ENCODE results near the gene TEX264. TPM values are rescaled to one million over a fixed set of nuclear protein-coding genes. Genes with fewer than 3 reads are reported as not detected.

The TEX264 gene
- total and polyA plus RNA-seq, 4 donors, result 36.1 to 105 (median 55.4) TPM

DNA sequence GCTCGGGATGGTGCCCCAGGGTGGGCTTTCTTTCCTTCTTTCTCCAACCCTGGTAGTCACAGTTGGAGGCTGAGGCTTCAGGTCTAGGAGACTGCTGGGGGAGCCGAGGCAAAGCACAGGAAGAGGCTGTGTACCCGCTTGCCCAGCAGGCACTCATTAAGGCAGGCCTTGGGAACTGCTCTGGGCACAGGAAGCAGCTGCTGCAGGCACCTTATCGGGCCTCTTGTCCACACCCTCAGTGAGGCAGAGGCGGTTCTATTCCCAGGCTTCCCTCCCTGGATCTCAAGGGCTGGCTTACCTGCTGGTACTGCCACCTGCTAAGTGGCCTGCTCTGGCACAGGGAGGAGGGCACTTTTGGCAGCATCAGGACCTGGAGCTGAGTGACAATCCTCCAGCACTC is 20.0 kb downstream of the TEX264 start:
- Histone ChIP-seq H3K36me3 (ENCODE audit: control insufficient read depth in 4 of 4, insufficient read depth in 4 of 4, low read length in 4 of 4) (peaks cover 0 to 45% (median 17%) of the 10 kb centered on the region in 4 donors), H3K4me3 (no peak overlapping the region), H3K27me3 (ENCODE audit: control insufficient read depth in 3 of 3, insufficient read depth in 3 of 3, low read length in 2 of 3) (no peaks in the 10 kb centered on the region), H3K4me1 (ENCODE audit: control insufficient read depth in 5 of 5, insufficient read depth in 5 of 5, low read length in 5 of 5) (peaks cover 0 to 13% (median 0%) of the 10 kb centered on the region in 5 donors), H3K9ac (ENCODE audit: insufficient read depth in 1 of 2, low read length in 2 of 2) (no peak overlapping the region), H3K27ac (ENCODE audit: low read depth in 1 of 2, low read length in 1 of 2) (no peak overlapping the region), H3K9me3 (ENCODE audit: control insufficient read depth in 4 of 4, insufficient read depth in 3 of 4, low read length in 3 of 4) (no peaks in the 10 kb centered on the region)
- TF ChIP-seq, protein P1, sequence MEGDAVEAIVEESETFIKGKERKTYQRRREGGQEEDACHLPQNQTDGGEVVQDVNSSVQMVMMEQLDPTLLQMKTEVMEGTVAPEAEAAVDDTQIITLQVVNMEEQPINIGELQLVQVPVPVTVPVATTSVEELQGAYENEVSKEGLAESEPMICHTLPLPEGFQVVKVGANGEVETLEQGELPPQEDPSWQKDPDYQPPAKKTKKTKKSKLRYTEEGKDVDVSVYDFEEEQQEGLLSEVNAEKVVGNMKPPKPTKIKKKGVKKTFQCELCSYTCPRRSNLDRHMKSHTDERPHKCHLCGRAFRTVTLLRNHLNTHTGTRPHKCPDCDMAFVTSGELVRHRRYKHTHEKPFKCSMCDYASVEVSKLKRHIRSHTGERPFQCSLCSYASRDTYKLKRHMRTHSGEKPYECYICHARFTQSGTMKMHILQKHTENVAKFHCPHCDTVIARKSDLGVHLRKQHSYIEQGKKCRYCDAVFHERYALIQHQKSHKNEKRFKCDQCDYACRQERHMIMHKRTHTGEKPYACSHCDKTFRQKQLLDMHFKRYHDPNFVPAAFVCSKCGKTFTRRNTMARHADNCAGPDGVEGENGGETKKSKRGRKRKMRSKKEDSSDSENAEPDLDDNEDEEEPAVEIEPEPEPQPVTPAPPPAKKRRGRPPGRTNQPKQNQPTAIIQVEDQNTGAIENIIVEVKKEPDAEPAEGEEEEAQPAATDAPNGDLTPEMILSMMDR (IDR thresholded peaks at IDR 0.05; ENCODE audit: control extremely low read depth, extremely low read depth), result no peak
- WGBS, 2 donors, result 71 to 79% methylated on average over 5 of the region's 5 CpGs
- no peak for DNase-seq
- no peak for ATAC-seq (ENCODE audit: insufficient read depth, low FRiP score)

DNA sequence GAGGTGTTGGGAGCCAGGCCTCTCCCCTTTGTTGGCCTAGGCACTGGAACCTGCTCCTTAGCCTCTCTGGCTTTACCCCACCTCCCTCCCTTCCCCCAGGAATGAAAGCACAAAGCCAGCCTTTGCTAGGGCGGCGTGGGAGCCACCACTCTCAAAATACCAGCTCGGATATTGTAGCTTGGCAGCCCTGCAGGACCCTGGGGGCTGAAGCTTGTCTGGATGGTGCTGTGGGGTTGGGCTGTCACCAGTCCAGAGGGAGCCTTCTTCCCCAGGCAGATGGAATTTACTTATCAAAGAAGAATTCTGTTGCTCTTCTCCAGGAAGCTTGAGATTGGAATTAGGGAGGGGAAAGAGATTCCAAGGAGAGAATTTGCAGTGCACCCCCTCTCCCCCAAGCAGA is 20.9 kb downstream of the TEX264 start:
- ATAC-seq (ENCODE audit: insufficient read depth, low FRiP score) (no peak), DNase-seq (no peak)
- TF ChIP-seq, protein P1 (IDR thresholded peaks at IDR 0.05; ENCODE audit: control extremely low read depth, extremely low read depth), result no peak
- Histone ChIP-seq H3K4me1 (ENCODE audit: control insufficient read depth in 5 of 5, insufficient read depth in 5 of 5, low read length in 5 of 5) (peaks cover 0 to 4% (median 0%) of the 10 kb centered on the region in 5 donors), H3K27me3 (ENCODE audit: control insufficient read depth in 3 of 3, insufficient read depth in 3 of 3, low read length in 2 of 3) (no peaks in the 10 kb centered on the region), H3K36me3 (ENCODE audit: control insufficient read depth in 4 of 4, insufficient read depth in 4 of 4, low read length in 4 of 4) (peaks cover 0 to 54% (median 18%) of the 10 kb centered on the region in 4 donors), H3K27ac (ENCODE audit: low read depth in 1 of 2, low read length in 1 of 2) (no peak overlapping the region), H3K9ac (ENCODE audit: insufficient read depth in 1 of 2, low read length in 2 of 2) (no peak overlapping the region), H3K4me3 (no peak overlapping the region), H3K9me3 (ENCODE audit: control insufficient read depth in 4 of 4, insufficient read depth in 3 of 4, low read length in 3 of 4) (no peaks in the 10 kb centered on the region)
- 89 to 93% methylated on average over 3 of the region's 3 CpGs for WGBS, 2 donors

DNA sequence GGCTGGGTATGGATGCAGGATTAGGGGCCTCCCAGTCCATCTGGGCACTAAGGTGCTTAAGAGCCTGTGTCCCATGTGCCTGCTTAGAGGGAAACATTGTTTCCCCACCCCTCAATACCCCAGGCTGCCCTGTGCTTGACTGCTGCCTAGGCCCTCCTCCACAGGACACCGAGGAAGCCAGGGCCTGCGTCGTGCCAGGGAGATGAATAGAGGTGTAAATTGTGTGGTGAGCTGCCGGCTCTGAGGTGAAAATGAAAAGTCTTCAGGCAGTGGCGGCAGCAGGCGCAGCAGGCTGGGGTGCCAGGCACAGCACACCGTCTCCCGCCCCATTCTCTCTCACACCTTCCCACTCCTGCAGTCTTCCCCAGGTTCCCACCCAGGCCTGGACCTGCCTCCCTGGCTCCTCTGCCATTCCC is 21.9 kb downstream of the TEX264 start:
- DNase-seq, result no peak
- no peak overlapping the region for H3K4me3 ChIP-seq
- no peak for ATAC-seq (ENCODE audit: insufficient read depth, low FRiP score)
- peaks cover 0 to 2% (median 0%) of the 10 kb centered on the region in 5 donors for H3K4me1 ChIP-seq (ENCODE audit: control insufficient read depth in 5 of 5, insufficient read depth in 5 of 5, low read length in 5 of 5)
- TF ChIP-seq, protein P1 (IDR thresholded peaks at IDR 0.05; ENCODE audit: control extremely low read depth, extremely low read depth), result no peak
- H3K36me3 ChIP-seq (ENCODE audit: control insufficient read depth in 4 of 4, insufficient read depth in 4 of 4, low read length in 4 of 4), result peaks cover 0 to 57% (median 14%) of the 10 kb centered on the region in 4 donors
- WGBS, 2 donors, result 94% methylated on average over 8 of the region's 8 CpGs
- H3K27me3 ChIP-seq (ENCODE audit: control insufficient read depth in 3 of 3, insufficient read depth in 3 of 3, low read length in 2 of 3), result no peaks in the 10 kb centered on the region
- no peak overlapping the region for H3K9ac ChIP-seq (ENCODE audit: insufficient read depth in 1 of 2, low read length in 2 of 2)
- H3K27ac ChIP-seq (ENCODE audit: low read depth in 1 of 2, low read length in 1 of 2), result no peak overlapping the region
- H3K9me3 ChIP-seq (ENCODE audit: control insufficient read depth in 4 of 4, insufficient read depth in 3 of 4, low read length in 3 of 4), result no peaks in the 10 kb centered on the region

DNA sequence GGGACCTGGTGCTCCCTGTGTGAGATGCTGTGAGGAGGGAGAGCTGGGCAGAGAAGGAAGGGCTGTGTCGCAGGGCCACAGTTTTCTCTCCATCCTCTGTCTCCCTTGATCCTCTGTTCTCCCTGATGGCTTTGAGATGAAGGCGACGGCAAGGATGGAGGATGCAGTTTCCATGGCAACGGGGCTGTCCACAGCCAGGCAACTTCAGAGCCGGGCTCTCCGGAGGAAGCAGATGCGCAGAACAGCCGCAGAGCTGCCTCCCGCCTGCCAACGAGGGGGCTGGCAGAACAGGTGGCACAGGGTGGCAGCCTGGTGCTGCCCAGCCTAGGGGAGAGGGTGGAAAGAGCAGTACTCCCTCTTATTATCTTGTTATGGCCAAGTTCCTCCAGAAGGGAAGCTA is 25.9 kb downstream of the TEX264 start:
- WGBS, 2 donors, result 92 to 94% methylated on average over 10 of the region's 10 CpGs
- Histone ChIP-seq H3K27me3 (ENCODE audit: control insufficient read depth in 3 of 3, insufficient read depth in 3 of 3, low read length in 2 of 3) (no peaks in the 10 kb centered on the region), H3K36me3 (ENCODE audit: control insufficient read depth in 4 of 4, insufficient read depth in 4 of 4, low read length in 4 of 4) (peaks cover 0 to 61% (median 15%) of the 10 kb centered on the region in 4 donors), H3K4me1 (ENCODE audit: control insufficient read depth in 5 of 5, insufficient read depth in 5 of 5, low read length in 5 of 5) (no peaks in the 10 kb centered on the region), H3K9ac (ENCODE audit: insufficient read depth in 1 of 2, low read length in 2 of 2) (no peak overlapping the region), H3K27ac (ENCODE audit: low read depth in 1 of 2, low read length in 1 of 2) (no peak overlapping the region), H3K4me3 (no peak overlapping the region), H3K9me3 (ENCODE audit: control insufficient read depth in 4 of 4, insufficient read depth in 3 of 4, low read length in 3 of 4) (no peaks in the 10 kb centered on the region)
- TF ChIP-seq, protein P1 (IDR thresholded peaks at IDR 0.05; ENCODE audit: control extremely low read depth, extremely low read depth), result no peak
- no peak for ATAC-seq (ENCODE audit: insufficient read depth, low FRiP score)
- no peak for DNase-seq

Measured in lung (tissue), 12 donors.